Stimulated activated CD8-positive, alpha-beta memory T cell treated with anti-CD3 and anti-CD28 coated beads, Interleukin-12 subunit alpha, Interleukin-12 subunit beta, amount 100 ng/mL, for 4 hours (primary cell): ENCODE data around the gene VPS13A.
"Not testable (repeated sequence)": the region's sequence is repeated elsewhere in the genome, so short reads cannot be mapped to it uniquely, and the experiment has no call there.

Experiments used
- DNase-seq: peaks from one replicate; pipeline ENCODE4 v3.0.0-alpha.2; 2020; ENCODE audit warnings: low read depth

The VPS13A gene

DNA sequence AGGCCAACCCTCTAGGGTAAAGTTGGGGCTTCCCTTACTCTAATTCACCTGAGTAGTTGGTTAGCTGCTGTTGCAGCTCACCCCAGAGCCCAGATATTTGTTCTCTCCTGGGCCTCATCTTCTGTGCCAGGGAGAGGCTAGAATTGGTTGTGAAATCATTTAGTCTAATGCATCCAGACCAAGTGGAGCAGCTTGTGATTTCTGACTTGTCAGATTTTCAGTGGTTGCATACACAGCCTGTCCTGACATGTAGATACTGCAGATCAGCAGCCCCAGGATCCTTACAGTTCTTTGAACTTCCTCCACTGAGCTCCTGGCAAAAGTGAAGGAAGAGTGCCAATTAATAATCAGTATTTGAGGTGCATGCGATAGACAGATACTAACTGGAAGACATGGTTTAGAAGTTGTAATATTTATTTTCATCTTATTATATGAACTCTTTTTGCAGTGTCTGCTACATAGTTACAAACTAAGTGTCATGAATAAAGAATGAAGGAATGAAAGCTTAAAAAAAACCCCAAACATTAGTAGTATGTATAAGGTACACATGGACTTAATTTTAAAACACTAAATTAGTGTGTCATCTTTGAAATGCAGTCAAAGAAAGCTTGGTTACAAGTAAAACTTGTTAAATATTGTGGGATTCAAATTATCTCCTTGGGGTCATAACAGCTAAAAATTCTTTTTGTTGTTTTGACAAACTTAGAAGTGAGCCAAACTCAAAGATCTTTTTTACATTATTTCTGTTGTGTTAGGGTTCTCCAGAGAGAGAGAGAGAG lies 128.5 kb downstream of the VPS13A start:
- no peak for DNase-seq

DNA sequence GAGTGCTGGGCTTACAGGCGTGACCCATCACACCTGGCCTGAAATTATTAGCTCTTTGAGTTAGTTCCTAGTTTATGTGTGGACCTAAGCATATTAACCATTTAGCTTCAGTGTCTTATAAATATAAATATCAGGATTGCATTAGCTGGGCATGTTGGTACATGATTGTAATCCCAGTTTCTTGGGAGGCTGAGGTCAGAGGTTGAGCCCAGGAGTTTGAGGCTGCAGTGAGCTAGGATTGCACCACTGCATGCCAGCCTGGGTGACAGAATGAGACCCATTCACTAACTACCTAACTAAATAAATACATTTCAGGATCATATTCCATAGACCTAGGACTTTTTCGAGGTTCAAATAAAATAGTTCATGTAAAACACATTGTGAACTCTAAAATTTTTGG lies 129.8 kb downstream of the VPS13A start:
- no peak for DNase-seq

- no peak for DNase-seq
Observed at GRCh38 chr9:77316058-77316457, 138.7 kb downstream of the VPS13A start.

DNA sequence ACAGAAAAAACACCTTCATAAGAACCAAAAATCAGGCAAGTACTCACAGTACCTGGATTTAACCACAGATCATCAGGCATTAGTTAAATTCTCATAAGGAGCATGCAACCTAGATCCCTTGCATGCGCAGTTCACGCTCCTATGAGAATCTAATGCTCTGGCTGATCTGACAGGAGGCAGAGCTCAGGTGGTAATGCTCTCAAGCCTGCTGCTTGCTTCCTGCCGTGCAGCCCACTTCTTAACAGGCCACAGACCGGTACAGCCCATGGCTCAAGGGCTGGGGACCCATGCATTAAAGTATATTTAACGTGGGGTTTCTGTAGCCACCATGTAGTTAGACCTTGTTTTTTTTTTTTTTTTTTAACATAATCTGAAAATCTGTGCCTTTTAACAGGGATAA lies 147.7 kb downstream of the VPS13A start:
- no peak for DNase-seq

GRCh38 chr9:77328102-77328501 lies 150.8 kb downstream of the VPS13A start:
- DNase-seq = no peak

DNA sequence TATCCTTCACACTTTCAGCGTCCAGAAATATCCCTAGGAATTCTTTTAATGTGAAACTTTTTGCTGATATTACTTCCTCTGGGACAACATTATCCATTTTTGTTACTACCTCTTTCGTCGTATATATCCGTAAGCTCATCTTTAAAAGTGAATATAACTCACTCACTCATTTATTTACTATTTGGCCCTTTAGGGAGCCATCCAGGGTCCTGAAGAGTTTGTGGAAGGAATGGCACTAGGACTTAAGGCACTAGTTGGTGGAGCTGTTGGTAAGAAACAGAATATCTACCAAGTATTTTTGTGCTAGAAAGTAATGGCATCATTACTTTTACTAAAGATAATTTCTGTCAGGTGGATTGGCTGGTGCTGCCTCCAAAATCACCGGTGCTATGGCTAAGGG lies 192.7 kb downstream of the VPS13A start:
- no peak for DNase-seq

GRCh38 chr9:77374266-77374665 lies 196.9 kb downstream of the VPS13A start:
- no peak for DNase-seq

GRCh38 chr9:77375956-77376532 lies 198.7 kb downstream of the VPS13A start:
- DNase-seq = no peak

- DNase-seq = no peak
Observed at GRCh38 chr9:77384406-77384805, 207.1 kb downstream of the VPS13A start.

DNA sequence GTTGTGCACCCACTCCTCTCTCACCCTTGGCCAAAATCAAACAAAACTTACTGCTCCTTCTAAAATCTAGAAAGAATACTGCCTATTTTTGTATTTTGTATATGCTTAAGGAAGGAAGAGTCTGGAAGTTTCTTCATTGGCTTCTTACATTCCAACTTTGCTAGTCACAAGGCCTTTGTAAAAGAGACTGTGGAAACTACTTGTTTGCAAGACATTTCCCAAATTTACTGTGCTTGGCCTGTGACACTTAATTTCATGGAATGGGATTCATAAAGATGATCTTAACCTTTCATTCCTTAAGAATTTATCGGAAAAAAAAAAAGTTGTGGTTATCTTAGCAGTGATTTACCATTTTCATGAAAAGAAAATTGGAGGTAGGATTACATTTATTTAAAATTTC lies 208.9 kb downstream of the VPS13A start:
- no peak for DNase-seq

DNA sequence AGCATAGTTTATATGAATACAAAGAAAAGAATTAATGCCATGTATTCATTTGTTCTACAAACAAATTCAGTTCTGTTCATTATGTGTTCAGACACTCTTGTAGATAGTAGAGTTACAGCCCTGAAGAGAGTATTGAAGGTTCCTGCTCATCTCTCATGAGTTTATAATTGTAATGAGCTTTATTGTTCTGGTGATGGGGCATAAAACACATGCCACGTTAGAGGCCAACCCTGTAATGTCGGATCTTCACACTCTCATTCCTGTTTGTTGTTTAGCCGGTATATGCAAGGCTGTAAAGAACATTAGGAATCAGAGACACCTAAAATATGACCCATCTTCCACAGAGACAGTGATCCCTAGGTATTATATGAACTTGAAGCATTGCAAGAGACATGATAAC lies 214.5 kb downstream of the VPS13A start:
- no peak for DNase-seq

DNA sequence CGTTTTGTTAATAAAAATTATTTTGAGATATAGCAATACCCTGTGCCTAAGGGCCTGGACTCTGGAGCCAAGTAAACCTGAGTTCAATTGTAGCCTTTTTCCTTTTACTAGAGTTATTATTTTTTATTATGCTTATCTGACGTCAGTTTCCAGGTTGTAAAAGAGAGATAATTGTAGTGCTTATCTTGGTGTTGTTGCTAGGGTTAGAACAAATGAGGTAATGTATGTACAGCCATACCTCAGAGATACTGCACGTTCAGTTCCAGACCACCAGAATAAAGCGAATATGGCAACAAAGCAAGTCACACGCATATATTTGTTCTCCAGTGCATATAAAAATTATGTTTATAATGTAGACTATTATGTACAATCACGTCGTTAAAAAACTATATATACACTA lies 215.0 kb downstream of the VPS13A start:
- DNase-seq = no peak

- DNase-seq = not testable (repeated sequence)
Observed at GRCh38 chr9:77398581-77398980, 221.2 kb downstream of the VPS13A start.

- DNase-seq = no peak
Observed at GRCh38 chr9:77399964-77400363, 222.6 kb downstream of the VPS13A start.

DNA sequence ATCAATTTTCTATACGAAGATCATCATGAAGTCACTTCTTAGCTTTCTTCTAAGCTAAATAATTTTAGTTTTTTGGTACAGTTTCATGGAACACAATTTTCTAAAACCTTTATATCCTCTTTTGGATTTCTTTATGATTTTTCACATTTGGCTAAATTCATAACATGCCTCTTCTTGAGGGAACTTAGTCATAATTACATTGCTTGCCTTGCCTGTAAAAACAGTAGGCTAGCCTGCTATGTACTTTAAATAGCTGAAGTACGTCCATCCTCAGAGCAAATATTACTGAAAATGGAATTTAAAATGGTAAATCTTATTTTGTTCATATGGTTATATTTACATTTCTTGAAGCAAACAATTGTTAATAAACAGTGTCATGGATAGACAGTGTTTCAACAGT lies 225.0 kb downstream of the VPS13A start:
- DNase-seq = no peak

GRCh38 chr9:77403239-77403638 lies 225.9 kb downstream of the VPS13A start:
- DNase-seq = no peak

- DNase-seq = not testable (repeated sequence)
Observed at GRCh38 chr9:77408521-77408920, 231.2 kb downstream of the VPS13A start.

GRCh38 chr9:77417566-77417965 lies 240.2 kb downstream of the VPS13A start:
- no peak for DNase-seq

DNA sequence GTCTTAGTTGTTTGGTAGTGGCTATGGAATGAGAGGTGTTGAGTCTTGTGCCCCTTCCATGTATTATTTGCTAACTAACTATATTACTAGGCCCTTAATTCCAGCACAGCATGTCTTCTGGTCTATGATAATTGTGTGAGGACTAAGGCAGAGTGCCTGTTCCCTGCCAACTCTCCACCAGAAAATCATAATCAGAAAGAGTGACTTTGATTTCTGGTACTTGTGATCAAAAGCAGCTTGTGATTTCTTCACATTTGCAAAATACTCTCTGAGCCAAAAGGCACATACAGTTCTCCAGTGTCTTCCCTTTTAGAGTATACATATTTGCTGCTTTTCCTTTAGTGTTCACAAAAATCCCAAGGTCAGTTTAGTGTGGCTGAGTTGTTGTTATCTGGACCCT lies 240.9 kb downstream of the VPS13A start:
- no peak for DNase-seq

GRCh38 chr9:77420641-77421040 lies 243.3 kb downstream of the VPS13A start:
- no peak for DNase-seq

GRCh38 chr9:77421506-77422265 lies 244.4 kb downstream of the VPS13A start:
- DNase-seq = no peak

GRCh38 chr9:77422969-77423368 lies 245.6 kb downstream of the VPS13A start:
- DNase-seq = no peak

- no peak for DNase-seq
Observed at GRCh38 chr9:77423841-77424240, 246.5 kb downstream of the VPS13A start.
